HEK293 (cell line): ENCODE results near the gene PLPPR2.

Experiments used
- CTCF ChIP-seq: fragments of 450-650 bp; formaldehyde crosslinking; IDR thresholded peaks from 2 replicates; pipeline ENCODE4 v1.5.1; 2016; ENCODE audit warnings: missing biosample characterization, missing genetic modification characterization
- YY2 ChIP-seq: fragments of 450-650 bp; formaldehyde crosslinking; IDR thresholded peaks from 2 replicates; pipeline ENCODE4 v1.5.1; 2016; ENCODE audit warnings: missing biosample characterization, missing genetic modification characterization
- ZNF114 ChIP-seq: fragments of 450-650 bp; formaldehyde crosslinking; IDR thresholded peaks from 2 replicates; pipeline ENCODE4 v1.5.0; 2017; ENCODE audit warnings: missing biosample characterization, missing genetic modification characterization
- ZNF701 ChIP-seq: fragments of 450-650 bp; formaldehyde crosslinking; IDR thresholded peaks from 2 replicates; pipeline ENCODE4 v1.5.1; 2016; ENCODE audit warnings: missing biosample characterization, missing genetic modification characterization
- ZNF768 ChIP-seq: fragments of 450-650 bp; formaldehyde crosslinking; IDR thresholded peaks from 2 replicates; pipeline ENCODE4 v1.5.1; 2018; ENCODE audit warnings: missing biosample characterization, mild to moderate bottlenecking, missing genetic modification characterization

- TF ChIP-seq CTCF (tag by site-specific recombination) = no peak
- TF ChIP-seq ZNF701 = no peak
- no peak for TF ChIP-seq YY2 (tag by site-specific recombination)
- TF ChIP-seq ZNF768 (tag by site-specific recombination) = no peak
- no peak for TF ChIP-seq ZNF114
Observed at GRCh38 chr19:11364296-11364904, 9.2 kb downstream of the PLPPR2 start.
